GM21528 (cell line): ENCODE measurements around the gene GRM2.
"Not testable (repeated sequence)": the region's sequence is repeated elsewhere in the genome, so short reads cannot be mapped to it uniquely, and the experiment has no call there.

Experiments used
- ATAC-seq: cut with Tn5 transposase; IDR thresholded peaks from one replicate; pipeline ENCODE4 v1.9.1; 2021; ENCODE audit warnings: mild to moderate bottlenecking, moderate library complexity; ENCODE audit not compliant: unreplicated experiment, low FRiP score

Gene GRM2

GRCh38 chr3:51719410-51720025 lies 12.7 kb downstream of the GRM2 start:
- no peak for ATAC-seq

GRCh38 chr3:51720292-51721061 lies 13.6 kb downstream of the GRM2 start:
- ATAC-seq = no peak

GRCh38 chr3:51721062-51721745 lies 14.3 kb downstream of the GRM2 start:
- ATAC-seq = no peak

GRCh38 chr3:51722362-51722761 lies 15.5 kb downstream of the GRM2 start:
- no peak for ATAC-seq

GRCh38 chr3:51727500-51727899 lies 20.6 kb downstream of the GRM2 start:
- no peak for ATAC-seq

- ATAC-seq = no peak
Observed at GRCh38 chr3:51729042-51729633, 22.3 kb downstream of the GRM2 start.

GRCh38 chr3:51733859-51734571 lies 27.1 kb downstream of the GRM2 start:
- no peak for ATAC-seq

- ATAC-seq = no peak
Observed at GRCh38 chr3:51734572-51734907, 27.7 kb downstream of the GRM2 start.

GRCh38 chr3:51735039-51735438 lies 28.2 kb downstream of the GRM2 start:
- no peak for ATAC-seq

- ATAC-seq = no peak
Observed at GRCh38 chr3:51735950-51736349, 29.1 kb downstream of the GRM2 start.

GRCh38 chr3:51739110-51739509 lies 32.2 kb downstream of the GRM2 start:
- no peak for ATAC-seq

- ATAC-seq = not testable (repeated sequence)
Observed at GRCh38 chr3:51742320-51742719, 35.5 kb downstream of the GRM2 start.

GRCh38 chr3:51742978-51743377 lies 36.1 kb downstream of the GRM2 start:
- ATAC-seq = not testable (repeated sequence)

- no peak for ATAC-seq
Observed at GRCh38 chr3:51747840-51748239, 41.0 kb downstream of the GRM2 start.

- ATAC-seq = no peak
Observed at GRCh38 chr3:51748327-51748726, 41.5 kb downstream of the GRM2 start.

GRCh38 chr3:51750878-51751277 lies 44.0 kb downstream of the GRM2 start:
- no peak for ATAC-seq

- ATAC-seq = no peak
Observed at GRCh38 chr3:51751287-51751686, 44.4 kb downstream of the GRM2 start.

- ATAC-seq = not testable (repeated sequence)
Observed at GRCh38 chr3:51753763-51754750, 47.2 kb downstream of the GRM2 start.

GRCh38 chr3:51759203-51759602 lies 52.3 kb downstream of the GRM2 start:
- ATAC-seq = no peak
